HepG2 (cell line): ENCODE data around the gene WSB2. TPM values are rescaled to one million over a fixed set of nuclear protein-coding genes. Genes with fewer than 3 reads are reported as not detected.
A peak's percentile ranks its signal among the peaks of the same experiment; 100 is the strongest.

ENCODE experiments used
- ADNP ChIP-seq: sonication (generic); formaldehyde crosslinking; IDR thresholded peaks from 2 replicates; pipeline ENCODE4 v1.4.0; 2020; ENCODE audit warnings: missing genetic modification reagents
- CBX2 ChIP-seq, 2 experiments: fragments of 200-600 bp in 1 of 2; sonication (generic); formaldehyde crosslinking in 1 of 2; IDR thresholded peaks; 2 replicates each; pipeline versions ENCODE4 v1.7.0 to v1.8.1; 2018 to 2022; ENCODE audit warnings: low read depth in 2 of 2, low read length in 1 of 2, mild to moderate bottlenecking in 1 of 2, missing genetic modification reagents in 1 of 2
- FOSL2 ChIP-seq: sonication (generic); formaldehyde crosslinking; IDR thresholded peaks from 2 replicates; pipeline ENCODE4 v1.4.0; 2020; ENCODE audit warnings: missing genetic modification reagents
- FOXM1 ChIP-seq: sonication (generic); formaldehyde crosslinking; IDR thresholded peaks from 2 replicates; pipeline ENCODE4 v1.5.0; 2020; ENCODE audit warnings: missing genetic modification reagents
- HDAC1 ChIP-seq: sonication (generic); formaldehyde crosslinking; IDR thresholded peaks from 2 replicates; pipeline ENCODE4 v1.5.1; 2020; ENCODE audit warnings: mild to moderate bottlenecking, missing genetic modification reagents
- JDP2 ChIP-seq: sonication (generic); formaldehyde crosslinking; IDR thresholded peaks from 2 replicates; pipeline ENCODE4 v1.8.1; 2022; ENCODE audit warnings: missing genetic modification reagents, borderline replicate concordance
- MATR3 ChIP-seq: sonication (generic); formaldehyde crosslinking; IDR thresholded peaks from 2 replicates; pipeline ENCODE4 v1.4.0; 2020; ENCODE audit warnings: missing genetic modification reagents
- SIX1 ChIP-seq: sonication (generic); formaldehyde crosslinking; IDR thresholded peaks from 2 replicates; pipeline ENCODE4 v1.4.0; 2020; ENCODE audit warnings: missing genetic modification reagents, borderline replicate concordance
- ZNF24 ChIP-seq: fragments of 450-650 bp; IDR thresholded peaks from 2 replicates; pipeline ENCODE4 v1.6.1; 2017; ENCODE audit warnings: antibody characterized with exemption, mild to moderate bottlenecking
- ZNF687 ChIP-seq: sonication (generic); formaldehyde crosslinking; IDR thresholded peaks from 2 replicates; pipeline ENCODE4 v1.5.1; 2020; ENCODE audit warnings: mild to moderate bottlenecking, missing genetic modification reagents, moderate library complexity
- polyA plus RNA-seq, 8 experiments: library from polyadenylated mRNA; depleted of rRNA in 3 of 8; stranded (reverse) in 7 of 8; unstranded in 1 of 8; fragments of >200 nt; fragmentation: Illumina TruSeq in 4 of 8; extraction: Trizol in 4 of 8; gene quantifications; 2 replicates each; pipeline versions ENCODE4 v1.2.1 to v1.2.3, GENCODE V29; 2011 to 2016; ENCODE audit warnings: low read depth in 4 of 8, missing spikeins in 1 of 8, mixed read lengths in 1 of 8; ENCODE audit not compliant: insufficient read depth in 1 of 8
- total RNA-seq, 5 experiments: library from RNA; depleted of rRNA; stranded (reverse); fragments of >200 nt; fragmentation: Illumina TruSeq; extraction: Trizol; gene quantifications; 2 replicates each; pipeline ENCODE4 v1.2.3, GENCODE V29; 2016; ENCODE audit warnings: low read depth in 1 of 5

The WSB2 gene
- total and polyA plus RNA-seq, 2 of the 13 experiments (the other 11 are each of a cell fraction or from before 2014, with no cell fraction given): 31.0 to 82.8 TPM

- no peak for TF ChIP-seq ADNP (CRISPR knock-in tag)
- TF ChIP-seq ZNF24: 0 out of 2 replicates have a peak, but pooled peaks have one; percentile 57
- TF ChIP-seq HDAC1 (CRISPR knock-in tag): 0 out of 2 replicates have a peak, but pooled peaks have one; percentile 14
- TF ChIP-seq FOXM1 (CRISPR knock-in tag): no peak
- TF ChIP-seq ZNF687: no peak
- peak; percentile 56 for TF ChIP-seq FOSL2 (CRISPR knock-in tag)
- no peak for TF ChIP-seq MATR3
- TF ChIP-seq CBX2 (IDR thresholded peaks at IDR 0.05; ENCODE audit: low read depth, low read length): no peak
- no peak for TF ChIP-seq CBX2 (CRISPR knock-in tag; IDR thresholded peaks at IDR 0.05; ENCODE audit: low read depth)
- TF ChIP-seq SIX1: no peak
- no peak for TF ChIP-seq JDP2
- TF ChIP-seq, all 625 proteins: peak for 12
Observed at GRCh38 chr12:118059341-118060191, 1.4 kb downstream of the WSB2 start (continued).
